ENCODE results near the gene PGLYRP1.

Gene PGLYRP1

DNA sequence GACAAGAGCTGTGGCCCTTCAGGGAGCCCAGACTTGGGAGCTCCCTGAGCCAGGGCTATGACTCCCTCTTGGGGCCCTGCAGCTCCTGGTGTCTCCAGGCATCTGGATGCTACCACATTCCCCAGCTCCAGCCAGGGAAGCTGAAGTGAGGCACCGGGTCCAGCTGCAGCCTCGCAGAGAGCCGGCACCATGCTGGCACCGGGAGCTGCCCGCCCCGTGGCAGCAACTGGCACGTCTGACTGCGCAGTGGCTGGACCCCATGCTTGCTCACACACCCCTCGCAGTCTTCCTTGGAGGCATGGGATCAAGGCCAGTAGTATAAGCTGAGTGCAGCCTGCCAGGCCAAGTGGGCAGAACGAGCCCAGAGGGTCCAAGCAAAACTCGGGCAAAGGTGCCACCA is 10.5 kb upstream of the PGLYRP1 start:
- Histone ChIP-seq H3K9ac (ENCODE audit: low read depth in 1 of 2, low read length in 2 of 2) (no peak overlapping the region), H3K27me3 (ENCODE audit: control insufficient read depth in 2 of 2, insufficient read depth in 2 of 2, low read length in 2 of 2) (peaks cover 0 to 2% of the 10 kb centered on the region in 2 donors), H3K4me3 (ENCODE audit: low read length in 2 of 2) (no peak overlapping the region), H3K4me1 (ENCODE audit: control insufficient read depth in 2 of 2, insufficient read depth in 2 of 2, low read length in 2 of 2) (no peaks in the 10 kb centered on the region), H3K9me3 (ENCODE audit: control insufficient read depth in 2 of 2, low read length in 2 of 2) (no peaks in the 10 kb centered on the region), H3K36me3 (ENCODE audit: control insufficient read depth in 2 of 2, insufficient read depth in 2 of 2, low read length in 2 of 2) (no peaks in the 10 kb centered on the region), H3K27ac (ENCODE audit: low read depth in 2 of 2, low read length in 2 of 2) (no peak overlapping the region)

GRCh38 chr19:46032597-46033025 is 9.8 kb upstream of the PGLYRP1 start:
- H3K36me3 ChIP-seq (ENCODE audit: control insufficient read depth in 2 of 2, insufficient read depth in 2 of 2, low read length in 2 of 2): no peaks in the 10 kb centered on the region
- H3K9ac ChIP-seq (ENCODE audit: low read depth in 1 of 2, low read length in 2 of 2): no peak overlapping the region
- no peaks in the 10 kb centered on the region for H3K4me1 ChIP-seq (ENCODE audit: control insufficient read depth in 2 of 2, insufficient read depth in 2 of 2, low read length in 2 of 2)
- H3K9me3 ChIP-seq (ENCODE audit: control insufficient read depth in 2 of 2, low read length in 2 of 2): no peaks in the 10 kb centered on the region
- peaks cover 0 to 2% of the 10 kb centered on the region in 2 donors for H3K27me3 ChIP-seq (ENCODE audit: control insufficient read depth in 2 of 2, insufficient read depth in 2 of 2, low read length in 2 of 2)
- no peak overlapping the region for H3K4me3 ChIP-seq (ENCODE audit: low read length in 2 of 2)
- no peak overlapping the region for H3K27ac ChIP-seq (ENCODE audit: low read depth in 2 of 2, low read length in 2 of 2)

DNA sequence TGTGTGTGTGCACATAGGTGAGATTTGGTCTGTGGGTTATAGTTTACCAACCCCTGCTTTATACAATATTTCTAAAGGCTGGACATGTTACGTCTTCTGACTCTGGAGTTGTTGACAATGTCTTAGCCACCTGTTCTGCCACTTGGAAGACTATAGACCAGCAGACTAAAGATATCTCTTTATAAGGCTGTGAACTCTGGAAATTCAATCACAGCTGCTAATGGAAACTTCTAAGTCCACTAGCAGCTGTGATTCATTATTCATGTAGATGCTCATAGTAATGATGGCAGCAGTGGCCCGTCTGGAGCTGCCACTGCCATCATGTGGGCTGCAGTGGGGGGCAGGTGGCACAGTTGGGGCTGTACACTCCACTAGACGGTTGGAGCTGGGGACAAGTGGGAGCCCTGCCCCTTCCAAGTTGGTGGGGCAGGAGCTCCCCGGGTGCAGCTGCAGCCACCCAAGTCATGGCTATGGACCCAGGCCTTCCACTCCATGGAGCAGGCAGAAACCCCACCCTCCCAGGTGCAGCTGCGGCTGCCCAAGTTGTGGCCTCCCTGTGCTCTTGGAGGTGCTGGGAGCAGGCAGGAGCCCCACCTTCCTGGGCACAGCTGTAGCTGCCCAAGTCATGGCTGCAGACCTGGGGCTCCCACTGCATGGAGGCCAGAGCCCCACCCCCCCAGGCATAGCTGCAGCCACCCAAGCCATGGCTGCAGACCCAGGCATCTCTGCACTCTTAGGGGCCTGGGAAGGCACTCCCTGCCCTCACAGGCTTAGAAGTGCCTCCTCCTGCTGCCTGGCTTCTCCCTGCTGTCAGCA is 9.1 kb upstream of the PGLYRP1 start:
- Histone ChIP-seq H3K27me3 (ENCODE audit: control insufficient read depth in 2 of 2, insufficient read depth in 2 of 2, low read length in 2 of 2) (peaks cover 0 to 2% of the 10 kb centered on the region in 2 donors), H3K36me3 (ENCODE audit: control insufficient read depth in 2 of 2, insufficient read depth in 2 of 2, low read length in 2 of 2) (no peaks in the 10 kb centered on the region), H3K9ac (ENCODE audit: low read depth in 1 of 2, low read length in 2 of 2) (no peak overlapping the region), H3K27ac (ENCODE audit: low read depth in 2 of 2, low read length in 2 of 2) (no peak overlapping the region), H3K9me3 (ENCODE audit: control insufficient read depth in 2 of 2, low read length in 2 of 2) (no peaks in the 10 kb centered on the region), H3K4me1 (ENCODE audit: control insufficient read depth in 2 of 2, insufficient read depth in 2 of 2, low read length in 2 of 2) (no peaks in the 10 kb centered on the region), H3K4me3 (ENCODE audit: low read length in 2 of 2) (no peak overlapping the region)

DNA sequence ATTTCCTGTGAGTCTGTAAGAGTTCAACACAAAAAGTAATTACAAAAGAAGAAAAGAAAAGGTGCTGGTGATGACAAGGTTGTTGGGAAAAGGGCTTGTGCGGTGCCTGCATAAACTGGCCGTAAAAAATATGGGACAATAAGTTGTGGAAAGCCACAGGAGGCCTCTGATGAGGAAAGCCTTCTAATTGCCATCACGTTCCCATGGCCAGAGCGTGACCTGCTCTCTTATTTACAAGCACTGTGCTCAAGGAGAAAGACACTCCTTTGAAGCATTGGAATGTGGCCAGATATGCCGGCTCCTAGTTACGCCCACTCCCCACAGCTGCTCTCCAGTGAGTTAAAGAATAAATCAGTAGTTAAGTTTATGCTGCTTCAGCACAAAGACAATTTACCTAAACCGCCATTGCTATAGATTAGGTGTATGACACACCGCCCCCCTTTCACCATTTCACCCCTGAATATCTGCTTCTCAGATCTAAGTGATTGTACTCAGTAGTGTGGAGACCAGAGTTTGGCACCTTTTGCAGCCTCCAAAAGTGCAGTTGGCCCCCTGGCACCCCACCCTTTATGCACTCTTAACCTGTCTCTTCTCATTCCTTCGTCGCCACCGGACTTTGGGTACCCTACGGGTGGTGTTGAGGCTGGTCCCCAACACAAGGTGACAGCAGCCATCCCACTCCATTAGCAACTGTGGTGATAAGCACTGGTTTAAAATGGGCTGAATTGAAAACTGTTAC is 8.1 kb upstream of the PGLYRP1 start:
- Histone ChIP-seq H3K4me1 (ENCODE audit: control insufficient read depth in 2 of 2, insufficient read depth in 2 of 2, low read length in 2 of 2) (no peaks in the 10 kb centered on the region), H3K9me3 (ENCODE audit: control insufficient read depth in 2 of 2, low read length in 2 of 2) (no peaks in the 10 kb centered on the region), H3K27me3 (ENCODE audit: control insufficient read depth in 2 of 2, insufficient read depth in 2 of 2, low read length in 2 of 2) (peaks cover 0 to 2% of the 10 kb centered on the region in 2 donors), H3K9ac (ENCODE audit: low read depth in 1 of 2, low read length in 2 of 2) (no peak overlapping the region), H3K27ac (ENCODE audit: low read depth in 2 of 2, low read length in 2 of 2) (no peak overlapping the region), H3K36me3 (ENCODE audit: control insufficient read depth in 2 of 2, insufficient read depth in 2 of 2, low read length in 2 of 2) (no peaks in the 10 kb centered on the region), H3K4me3 (ENCODE audit: low read length in 2 of 2) (no peak overlapping the region)

GRCh38 chr19:46025835-46026234 is 3.0 kb upstream of the PGLYRP1 start:
- Histone ChIP-seq H3K4me3 (ENCODE audit: low read length in 2 of 2) (no peak overlapping the region), H3K36me3 (ENCODE audit: control insufficient read depth in 2 of 2, insufficient read depth in 2 of 2, low read length in 2 of 2) (no peaks in the 10 kb centered on the region), H3K27ac (ENCODE audit: low read depth in 2 of 2, low read length in 2 of 2) (no peak overlapping the region), H3K9ac (ENCODE audit: low read depth in 1 of 2, low read length in 2 of 2) (no peak overlapping the region), H3K4me1 (ENCODE audit: control insufficient read depth in 2 of 2, insufficient read depth in 2 of 2, low read length in 2 of 2) (peaks cover 0 to 2% of the 10 kb centered on the region in 2 donors), H3K9me3 (ENCODE audit: control insufficient read depth in 2 of 2, low read length in 2 of 2) (no peaks in the 10 kb centered on the region), H3K27me3 (ENCODE audit: control insufficient read depth in 2 of 2, insufficient read depth in 2 of 2, low read length in 2 of 2) (peaks cover 6 to 15% of the 10 kb centered on the region in 2 donors)

- no peak overlapping the region for H3K27ac ChIP-seq (ENCODE audit: low read depth in 2 of 2, low read length in 2 of 2)
- no peak overlapping the region for H3K9ac ChIP-seq (ENCODE audit: low read depth in 1 of 2, low read length in 2 of 2)
- H3K4me1 ChIP-seq (ENCODE audit: control insufficient read depth in 2 of 2, insufficient read depth in 2 of 2, low read length in 2 of 2): peaks cover 0 to 2% of the 10 kb centered on the region in 2 donors
- H3K27me3 ChIP-seq (ENCODE audit: control insufficient read depth in 2 of 2, insufficient read depth in 2 of 2, low read length in 2 of 2): peaks cover 4 to 15% of the 10 kb centered on the region in 2 donors
- no peaks in the 10 kb centered on the region for H3K9me3 ChIP-seq (ENCODE audit: control insufficient read depth in 2 of 2, low read length in 2 of 2)
- no peaks in the 10 kb centered on the region for H3K36me3 ChIP-seq (ENCODE audit: control insufficient read depth in 2 of 2, insufficient read depth in 2 of 2, low read length in 2 of 2)
- no peak overlapping the region for H3K4me3 ChIP-seq (ENCODE audit: low read length in 2 of 2)
These were observed 492 bp upstream of the PGLYRP1 start for GRCh38 chr19:46023311-46023779.

DNA sequence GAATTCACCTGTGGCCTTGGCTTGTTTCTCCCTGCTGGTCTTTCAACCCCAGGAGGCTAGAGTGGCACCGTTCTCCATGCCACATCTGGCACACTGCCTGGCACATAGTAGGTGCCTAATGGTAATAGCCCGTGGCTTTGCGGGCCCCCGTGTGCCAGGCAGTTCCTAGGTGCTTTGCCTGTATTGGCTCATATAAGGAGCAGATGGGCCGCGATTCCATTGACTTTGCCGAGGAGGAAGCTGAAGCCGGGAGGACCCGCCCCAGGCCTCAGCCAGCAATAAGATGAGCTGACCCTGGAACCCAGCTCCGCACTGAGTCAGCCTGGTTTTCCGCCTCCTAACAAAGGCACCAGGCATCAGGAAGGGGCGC is 807 bp downstream of the PGLYRP1 start:
- Histone ChIP-seq H3K27ac (ENCODE audit: low read depth in 2 of 2, low read length in 2 of 2) (no peak overlapping the region), H3K9ac (ENCODE audit: low read depth in 1 of 2, low read length in 2 of 2) (no peak overlapping the region), H3K36me3 (ENCODE audit: control insufficient read depth in 2 of 2, insufficient read depth in 2 of 2, low read length in 2 of 2) (no peaks in the 10 kb centered on the region), H3K9me3 (ENCODE audit: control insufficient read depth in 2 of 2, low read length in 2 of 2) (no peaks in the 10 kb centered on the region), H3K4me1 (ENCODE audit: control insufficient read depth in 2 of 2, insufficient read depth in 2 of 2, low read length in 2 of 2) (peaks cover 0 to 2% of the 10 kb centered on the region in 2 donors), H3K4me3 (ENCODE audit: low read length in 2 of 2) (no peak overlapping the region), H3K27me3 (ENCODE audit: control insufficient read depth in 2 of 2, insufficient read depth in 2 of 2, low read length in 2 of 2) (peaks cover 4 to 15% of the 10 kb centered on the region in 2 donors)

DNA sequence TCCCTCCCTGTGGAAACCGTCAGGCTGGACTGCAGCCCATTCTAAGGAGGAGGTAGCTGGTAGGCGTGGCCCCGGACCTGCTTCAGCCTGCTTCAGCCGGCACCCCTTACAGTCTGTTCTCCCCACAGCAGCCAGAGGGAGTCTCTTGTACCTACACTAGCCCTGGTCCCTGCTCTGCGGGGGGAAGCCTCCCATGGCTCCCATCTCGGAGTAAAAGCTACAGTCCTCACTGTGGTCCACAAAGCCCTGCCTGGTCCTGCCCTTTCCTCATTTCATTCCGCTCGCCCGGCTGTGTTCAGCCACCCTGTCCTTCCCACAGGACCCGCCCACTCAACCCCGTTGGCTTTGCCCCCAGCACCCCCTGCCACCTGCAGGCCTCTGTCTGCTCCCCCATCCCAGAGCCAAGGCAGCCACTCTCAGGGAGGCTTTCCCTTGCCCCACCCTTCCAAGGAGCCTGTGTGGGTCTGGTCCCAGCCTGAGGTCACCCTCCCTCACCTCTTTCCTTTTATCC is 1.3 kb downstream of the PGLYRP1 start:
- H3K9me3 ChIP-seq (ENCODE audit: control insufficient read depth in 2 of 2, low read length in 2 of 2): no peaks in the 10 kb centered on the region
- H3K36me3 ChIP-seq (ENCODE audit: control insufficient read depth in 2 of 2, insufficient read depth in 2 of 2, low read length in 2 of 2): no peaks in the 10 kb centered on the region
- H3K9ac ChIP-seq (ENCODE audit: low read depth in 1 of 2, low read length in 2 of 2): no peak overlapping the region
- H3K4me1 ChIP-seq (ENCODE audit: control insufficient read depth in 2 of 2, insufficient read depth in 2 of 2, low read length in 2 of 2): peaks cover under 1 to 2% of the 10 kb centered on the region in 2 donors
- peaks cover 4 to 15% of the 10 kb centered on the region in 2 donors for H3K27me3 ChIP-seq (ENCODE audit: control insufficient read depth in 2 of 2, insufficient read depth in 2 of 2, low read length in 2 of 2)
- no peak overlapping the region for H3K27ac ChIP-seq (ENCODE audit: low read depth in 2 of 2, low read length in 2 of 2)
- no peak overlapping the region for H3K4me3 ChIP-seq (ENCODE audit: low read length in 2 of 2)

- Histone ChIP-seq H3K27ac (ENCODE audit: low read depth in 2 of 2, low read length in 2 of 2) (no peak overlapping the region), H3K4me1 (ENCODE audit: control insufficient read depth in 2 of 2, insufficient read depth in 2 of 2, low read length in 2 of 2) (peaks cover 8 to 11% of the 10 kb centered on the region in 2 donors), H3K9ac (ENCODE audit: low read depth in 1 of 2, low read length in 2 of 2) (no peak overlapping the region), H3K9me3 (ENCODE audit: control insufficient read depth in 2 of 2, low read length in 2 of 2) (no peaks in the 10 kb centered on the region), H3K36me3 (ENCODE audit: control insufficient read depth in 2 of 2, insufficient read depth in 2 of 2, low read length in 2 of 2) (no peaks in the 10 kb centered on the region), H3K4me3 (ENCODE audit: low read length in 2 of 2) (no peak overlapping the region), H3K27me3 (ENCODE audit: control insufficient read depth in 2 of 2, insufficient read depth in 2 of 2, low read length in 2 of 2) (peaks cover 4 to 15% of the 10 kb centered on the region in 2 donors)
These were observed 2.1 kb downstream of the PGLYRP1 start for GRCh38 chr19:46020819-46021125.

GRCh38 chr19:46019270-46019669 is 3.6 kb downstream of the PGLYRP1 start:
- peaks cover 14 to 22% of the 10 kb centered on the region in 2 donors for H3K4me1 ChIP-seq (ENCODE audit: control insufficient read depth in 2 of 2, insufficient read depth in 2 of 2, low read length in 2 of 2)
- H3K9me3 ChIP-seq (ENCODE audit: control insufficient read depth in 2 of 2, low read length in 2 of 2): no peaks in the 10 kb centered on the region
- no peaks in the 10 kb centered on the region for H3K36me3 ChIP-seq (ENCODE audit: control insufficient read depth in 2 of 2, insufficient read depth in 2 of 2, low read length in 2 of 2)
- no peak overlapping the region for H3K27ac ChIP-seq (ENCODE audit: low read depth in 2 of 2, low read length in 2 of 2)
- no peak overlapping the region for H3K4me3 ChIP-seq (ENCODE audit: low read length in 2 of 2)
- H3K27me3 ChIP-seq (ENCODE audit: control insufficient read depth in 2 of 2, insufficient read depth in 2 of 2, low read length in 2 of 2): peaks cover 10 to 20% of the 10 kb centered on the region in 2 donors
- no peak overlapping the region for H3K9ac ChIP-seq (ENCODE audit: low read depth in 1 of 2, low read length in 2 of 2)
